ENCODE measurements around the gene ARHGEF3. TPM values are rescaled to one million over a fixed set of nuclear protein-coding genes. Genes with fewer than 3 reads are reported as not detected.
A peak's percentile ranks its signal among the peaks of the same experiment; 100 is the strongest.
"Not testable (repeated sequence)": the region's sequence is repeated elsewhere in the genome, so short reads cannot be mapped to it uniquely, and the experiment has no call there.

ARHGEF3 gene
- polyA plus RNA-seq, 1 donor = 81.6 TPM

DNA sequence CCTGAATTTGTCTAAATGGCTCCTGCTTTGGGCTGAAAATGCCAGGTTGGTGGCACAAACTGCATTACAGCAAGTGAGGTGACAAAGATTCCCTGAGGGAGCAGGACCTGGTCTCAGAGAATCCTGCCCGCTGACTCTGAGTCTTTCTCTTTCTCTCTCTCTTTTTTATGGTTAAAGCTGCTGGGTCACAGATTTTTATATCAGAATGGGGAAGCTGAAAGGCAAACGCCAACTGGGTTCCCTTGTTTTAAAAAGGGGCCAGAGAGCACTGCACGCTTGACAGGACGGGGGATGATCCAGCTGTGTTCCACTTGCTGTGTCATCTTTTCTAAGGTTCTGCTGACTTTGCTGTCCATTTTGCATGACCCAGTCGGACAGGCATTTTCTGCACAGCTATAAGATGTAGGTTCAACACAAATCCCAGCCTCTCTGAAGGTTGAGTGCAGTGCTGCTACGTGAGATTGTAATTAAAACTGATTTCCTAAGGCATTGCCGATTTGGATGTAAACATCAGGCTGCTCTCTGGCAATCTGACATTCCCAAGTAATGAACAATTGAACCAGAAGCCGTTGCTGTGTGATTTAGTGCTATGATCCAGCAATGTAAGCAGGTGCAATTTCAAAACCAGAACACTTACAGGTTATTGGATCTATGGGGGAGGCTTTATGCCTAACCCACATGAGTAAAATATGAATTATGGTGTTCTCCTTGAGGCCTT is 25.8 kb downstream of the ARHGEF3 start:
- DNase-seq = no peak

- no peak for DNase-seq
Observed at GRCh38 chr3:56775445-56775837, 26.3 kb downstream of the ARHGEF3 start.

GRCh38 chr3:56773986-56774385 is 27.8 kb downstream of the ARHGEF3 start:
- DNase-seq = no peak

GRCh38 chr3:56772952-56773938 is 28.5 kb downstream of the ARHGEF3 start:
- no peak for DNase-seq

DNA sequence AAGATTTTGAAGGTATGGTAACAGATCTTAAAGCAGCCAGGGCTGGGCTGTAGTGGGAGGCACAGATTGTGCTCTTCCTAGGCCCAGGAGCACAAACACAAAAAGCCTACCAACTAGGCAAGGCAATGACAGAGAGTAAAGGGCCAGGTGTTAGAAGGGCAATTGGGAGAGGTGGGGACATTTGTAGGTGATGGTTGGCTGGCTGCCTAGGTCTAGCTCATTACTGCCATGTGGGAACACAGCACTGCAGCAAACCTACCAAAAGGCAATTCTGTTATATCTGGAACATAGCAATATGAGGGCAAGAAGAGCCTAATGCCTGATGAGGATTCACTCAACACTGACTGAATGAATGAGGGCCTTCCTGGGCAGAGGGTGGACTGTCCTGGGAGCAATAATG is 30.4 kb downstream of the ARHGEF3 start:
- no peak for DNase-seq

DNA sequence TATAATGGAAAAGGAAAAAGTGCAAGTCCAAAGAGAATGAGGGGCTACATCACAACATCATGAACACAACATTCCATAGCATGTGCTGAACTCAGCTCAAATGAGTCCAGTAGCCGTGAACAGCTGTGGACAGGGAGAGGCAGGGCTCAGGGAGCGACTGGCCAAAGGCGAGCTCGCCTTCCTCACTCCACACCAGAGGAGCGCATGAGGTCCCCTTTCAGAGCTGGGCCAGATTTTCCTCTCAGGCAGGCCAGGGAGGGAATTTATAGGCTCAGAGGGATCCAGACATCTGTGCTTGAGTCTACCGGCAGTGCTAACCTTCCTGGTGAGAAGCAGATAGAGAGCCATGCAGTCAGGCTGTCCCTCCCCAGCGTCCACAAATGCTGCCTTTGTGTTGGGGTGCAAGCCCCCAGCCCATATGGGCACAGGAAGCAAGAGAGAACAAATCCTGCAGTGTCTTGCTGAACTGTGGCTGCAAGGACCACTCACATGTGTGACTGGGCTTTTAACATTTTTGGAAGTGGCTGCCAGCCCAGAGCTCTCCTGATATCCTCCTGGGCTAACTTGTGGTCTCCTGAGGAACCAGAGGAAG is 32.5 kb downstream of the ARHGEF3 start:
- no peak for DNase-seq

GRCh38 chr3:56764904-56765547 is 36.7 kb downstream of the ARHGEF3 start:
- DNase-seq = no peak

DNA sequence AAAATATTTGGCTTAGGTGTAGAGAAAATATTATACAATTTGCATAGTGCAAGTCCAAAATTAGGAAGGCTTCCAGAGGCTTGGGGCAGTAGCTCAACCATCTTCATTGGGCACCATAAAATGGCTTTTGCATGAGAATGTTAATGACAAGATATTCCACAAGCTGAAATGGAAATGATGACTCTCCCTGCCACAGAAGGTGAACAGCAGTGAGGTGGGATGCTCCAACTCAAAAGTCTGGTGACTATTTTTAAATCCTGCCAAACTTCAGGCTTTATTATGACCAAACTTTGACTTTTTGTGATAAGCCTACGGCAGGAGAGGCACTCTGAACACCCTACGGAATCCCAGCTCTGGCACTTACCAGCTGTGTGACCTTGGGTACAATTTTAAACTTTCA is 37.6 kb downstream of the ARHGEF3 start:
- no peak for DNase-seq

GRCh38 chr3:56763233-56763632 is 38.5 kb downstream of the ARHGEF3 start:
- DNase-seq = no peak

- DNase-seq = no peak
Observed at GRCh38 chr3:56762718-56763117, 39.0 kb downstream of the ARHGEF3 start.

DNA sequence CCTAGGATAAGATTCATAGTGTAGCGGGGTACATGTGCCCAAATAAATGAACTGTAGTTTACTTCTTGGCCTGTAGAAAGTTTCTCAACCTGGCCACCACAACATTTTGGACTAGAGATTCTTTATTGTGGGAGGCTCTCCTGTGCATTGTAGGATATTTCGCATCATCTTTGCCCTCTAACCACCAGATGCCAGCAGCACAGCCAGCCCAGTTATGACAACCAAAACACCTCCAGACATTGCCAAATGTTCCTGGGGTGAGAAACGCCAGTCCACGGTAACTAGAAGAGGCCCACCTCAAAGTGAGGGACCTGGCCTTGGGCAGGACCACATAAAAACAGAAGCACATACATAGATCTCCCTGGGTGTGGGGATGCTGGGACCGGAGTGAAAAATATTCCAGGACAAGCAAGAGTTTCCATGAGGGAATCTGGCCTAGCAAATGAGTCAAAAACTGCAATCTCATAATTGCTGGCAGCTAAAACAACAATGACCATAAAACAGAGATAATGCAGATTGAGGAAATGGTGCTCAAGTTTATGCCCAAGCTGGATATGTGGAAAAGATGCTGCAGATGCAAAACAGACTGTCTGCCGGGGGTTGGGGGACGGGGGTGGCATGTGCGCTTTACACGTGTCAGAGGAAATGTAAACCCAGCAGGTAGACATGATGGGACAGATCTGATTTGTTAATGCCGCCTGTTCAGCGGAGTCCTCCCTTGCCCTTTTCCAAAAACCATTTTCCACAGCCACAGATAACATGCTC is 39.7 kb downstream of the ARHGEF3 start:
- no peak for DNase-seq

GRCh38 chr3:56761023-56761422 is 40.7 kb downstream of the ARHGEF3 start:
- DNase-seq = no peak

GRCh38 chr3:56759532-56759931 is 42.2 kb downstream of the ARHGEF3 start:
- DNase-seq = no peak

DNA sequence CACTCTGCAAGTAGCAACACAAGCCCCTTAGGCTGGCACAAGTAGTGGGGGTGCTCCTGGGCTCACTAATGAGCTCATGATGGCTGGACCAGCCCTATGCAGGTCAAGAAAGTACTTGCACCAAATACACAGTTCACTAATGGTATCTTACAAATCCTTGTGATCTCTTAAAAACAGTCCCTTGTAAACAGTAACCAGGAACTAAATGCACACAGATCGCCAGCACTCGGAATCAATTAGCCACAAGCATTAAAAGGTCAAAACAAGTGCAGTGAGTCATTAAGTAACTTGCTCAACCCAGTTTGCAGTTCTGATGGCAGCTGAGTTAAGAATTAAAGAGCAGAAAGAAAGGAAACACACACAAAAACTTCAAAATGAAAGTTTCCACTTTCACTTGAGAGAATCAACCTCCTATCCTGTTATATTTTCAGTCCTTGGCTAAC is 43.2 kb downstream of the ARHGEF3 start:
- DNase-seq = peak; percentile 67

DNA sequence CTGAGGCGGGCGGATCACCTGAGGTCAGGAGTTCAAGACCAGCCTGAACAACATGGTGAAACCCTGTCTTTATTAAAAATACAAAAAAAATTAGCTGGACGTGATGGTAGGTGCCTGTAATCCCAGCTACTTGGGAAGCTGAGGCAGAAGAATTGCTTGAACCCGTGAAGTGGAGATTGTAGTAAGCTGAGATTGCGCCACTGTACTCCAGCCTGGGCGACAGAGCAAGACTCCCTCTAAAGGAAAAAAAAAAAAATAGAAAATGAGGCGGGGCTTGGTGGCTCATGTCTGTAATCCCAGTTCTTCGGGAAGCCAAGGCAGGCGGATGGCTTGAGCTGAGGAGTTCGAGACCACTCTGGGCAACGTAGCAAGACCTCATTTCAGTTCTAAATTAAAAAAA is 43.7 kb downstream of the ARHGEF3 start:
- not testable (repeated sequence) for DNase-seq

GRCh38 chr3:56754741-56755417 is 46.9 kb downstream of the ARHGEF3 start:
- DNase-seq = no peak

DNA sequence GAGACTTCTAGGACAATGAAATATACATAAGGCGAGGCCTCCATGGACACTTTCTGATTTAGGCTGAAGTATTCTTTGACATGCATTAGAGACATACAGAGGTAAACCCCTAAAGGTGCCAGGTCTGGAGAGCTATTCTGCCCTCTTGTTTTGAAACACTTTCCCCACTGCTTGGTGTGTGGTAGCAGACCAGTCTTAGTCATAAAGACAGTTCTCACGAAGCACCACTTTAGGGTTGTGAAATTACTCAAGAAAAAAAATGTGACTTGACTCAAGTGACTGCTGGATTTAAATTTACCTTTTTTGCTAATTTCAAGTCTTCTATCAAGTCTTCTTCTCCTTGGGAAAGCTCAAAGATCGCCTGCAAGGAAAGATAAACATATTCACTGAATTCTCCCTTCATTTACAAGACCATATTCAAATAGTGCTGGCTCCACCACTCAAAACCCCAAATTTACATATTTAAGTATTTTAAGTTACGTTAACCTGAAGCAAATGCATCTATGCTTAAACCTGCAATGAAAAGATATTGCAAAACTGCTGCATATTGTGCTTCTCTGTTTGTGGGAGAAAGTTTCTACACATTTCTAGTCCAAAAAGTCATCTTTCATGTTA is 48.4 kb downstream of the ARHGEF3 start:
- no peak for DNase-seq

GRCh38 chr3:56751056-56751707 is 50.6 kb downstream of the ARHGEF3 start:
- DNase-seq = no peak

DNA sequence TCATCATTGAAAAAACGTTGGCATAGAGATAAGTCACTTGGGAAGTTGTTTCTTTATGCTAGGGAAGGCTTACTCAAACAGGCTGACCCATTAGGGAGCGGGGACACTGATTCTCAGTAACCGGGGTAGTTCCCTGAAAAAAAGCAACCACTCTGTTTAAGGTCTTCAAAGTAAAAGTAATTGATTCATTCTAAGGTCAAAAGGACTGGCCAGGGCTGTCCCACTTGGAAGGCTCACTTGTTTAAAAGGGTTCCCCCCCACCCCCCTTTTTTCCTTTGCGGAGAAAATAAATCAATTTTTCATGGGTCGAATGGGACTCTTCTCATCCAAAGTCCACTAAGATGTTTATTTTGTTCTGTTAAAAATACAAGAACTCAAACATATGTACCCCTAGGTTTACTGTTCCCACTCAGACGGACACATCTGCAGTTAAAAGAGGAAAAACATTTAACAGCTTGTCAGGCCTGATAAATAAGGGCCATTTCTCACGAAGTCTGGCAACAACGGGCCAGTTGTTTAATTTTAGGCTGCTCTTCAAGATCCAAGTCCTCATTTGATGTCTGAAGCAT is 53.0 kb downstream of the ARHGEF3 start:
- peak; percentile 48 for DNase-seq

Measured in left kidney (tissue), 2 donors.